ENCODE measurements around the gene JMJD1C. TPM values are rescaled to one million over a fixed set of nuclear protein-coding genes. Genes with fewer than 3 reads are reported as not detected.

JMJD1C gene
- total RNA-seq, 1 experiment from 2014 or later = 180 TPM

DNA sequence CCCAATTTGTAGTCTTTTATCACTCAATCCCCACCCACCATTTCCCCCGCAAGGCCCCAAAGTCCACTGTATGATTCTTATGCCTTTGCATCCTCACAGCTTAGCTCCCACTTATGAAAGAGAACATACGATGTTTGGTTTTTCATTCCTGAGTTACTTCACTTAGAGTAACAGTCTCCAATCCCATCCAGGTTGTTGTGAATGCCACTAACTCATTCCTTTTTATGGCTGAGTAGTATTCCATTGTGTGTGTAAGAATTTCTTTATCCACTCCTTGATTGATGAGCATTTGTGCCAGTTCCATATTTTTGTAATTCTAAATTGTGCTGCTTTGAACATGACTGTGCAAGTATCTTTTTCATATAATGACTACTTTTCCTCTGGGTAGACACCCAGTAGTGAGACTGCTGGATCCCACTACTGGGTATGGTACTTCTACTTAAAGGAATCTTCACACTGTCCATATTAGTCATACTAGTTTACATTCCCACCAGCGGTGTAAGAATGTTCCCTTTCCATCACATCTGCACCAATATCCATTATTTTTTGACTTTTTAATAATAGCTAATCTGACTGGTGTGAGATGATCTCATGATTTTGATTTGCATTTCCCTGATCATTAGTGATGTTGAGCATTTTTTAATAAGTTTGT lies 152.6 kb downstream of the JMJD1C start:
- Mint-ChIP-seq H3K4me3 (no peak overlapping the region), H3K36me3 (no peaks in the 10 kb centered on the region), H3K4me1 (peaks cover 8% of the 10 kb centered on the region), H3K27me3 (ENCODE audit: low read depth) (no peaks in the 10 kb centered on the region), H3K27ac (no peak overlapping the region), H3K9me3 (no peaks in the 10 kb centered on the region)
- ChIA-PET POLR2A (no interaction called here), CTCF (no interaction called here)
- TF ChIP-seq, protein P1, sequence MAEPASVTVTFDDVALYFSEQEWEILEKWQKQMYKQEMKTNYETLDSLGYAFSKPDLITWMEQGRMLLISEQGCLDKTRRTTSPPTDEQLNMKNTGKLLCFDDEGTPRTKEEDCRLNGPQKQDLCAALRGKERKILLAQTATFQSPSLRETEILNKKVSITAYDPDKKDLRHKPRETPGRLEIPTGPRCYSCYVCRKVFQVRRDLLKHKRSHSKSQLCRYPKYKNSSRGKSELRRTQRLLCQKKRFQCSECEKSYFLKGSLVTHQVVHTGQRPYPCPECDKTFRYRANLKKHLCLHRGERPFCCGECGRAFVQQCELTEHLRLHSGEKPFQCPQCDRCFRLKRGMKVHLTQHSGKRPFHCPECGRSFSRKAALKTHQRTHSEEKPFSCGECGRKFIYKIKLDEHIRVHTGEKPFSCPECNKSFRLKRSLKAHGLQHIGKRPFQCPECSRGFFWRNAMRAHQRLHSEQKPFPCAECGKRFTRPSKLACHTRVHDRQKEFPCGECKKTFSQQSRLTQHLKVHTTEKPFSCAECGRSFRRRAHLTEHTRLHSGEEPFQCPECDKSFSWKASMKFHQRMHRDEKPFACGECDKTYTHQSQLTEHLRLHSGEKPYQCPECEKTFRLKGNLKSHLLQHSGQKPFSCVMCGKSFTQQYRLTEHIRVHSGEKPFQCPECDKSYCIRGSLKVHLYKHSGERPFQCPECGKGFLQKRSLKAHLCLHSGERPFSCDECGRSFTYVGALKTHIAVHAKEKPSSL (CRISPR knock-in tag; conservative IDR thresholded peaks at IDR 0.05) = no peak
- no peak for TF ChIP-seq GTF2I (CRISPR knock-in tag; conservative IDR thresholded peaks at IDR 0.05)
- no peak for DNase-seq (ENCODE audit: low spot score)
- ATAC-seq = no peak

DNA sequence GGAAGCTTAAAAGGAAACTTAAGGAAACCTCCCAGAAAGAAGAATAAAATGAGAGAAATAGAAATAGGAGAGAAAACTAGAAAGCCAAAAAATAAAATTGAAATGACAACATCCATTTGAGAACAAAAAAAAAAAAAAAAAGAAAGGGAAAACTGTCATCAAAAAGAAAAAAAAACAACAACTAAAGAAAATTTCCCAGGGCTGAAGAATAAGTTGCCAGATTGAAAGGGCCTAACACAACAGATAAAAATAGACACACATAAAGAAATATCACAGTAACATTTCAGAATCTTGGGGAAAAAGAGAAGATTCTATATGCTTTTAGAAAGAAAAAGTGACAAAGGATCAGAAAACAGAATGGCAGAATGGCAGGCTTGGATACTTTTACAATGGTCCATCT lies 157.1 kb downstream of the JMJD1C start:
- POLR2A ChIA-PET = no interaction called here
- Mint-ChIP-seq H3K9me3 (no peaks in the 10 kb centered on the region), H3K4me1 (peaks cover under 1% of the 10 kb centered on the region; the same call in 1 of the 2 replicates), H3K36me3 (no peaks in the 10 kb centered on the region), H3K27ac (no peak overlapping the region), H3K27me3 (ENCODE audit: low read depth) (no peaks in the 10 kb centered on the region), H3K4me3 (no peak overlapping the region)
- no peak for DNase-seq (ENCODE audit: low spot score)
- no peak for TF ChIP-seq CREM (CRISPR knock-in tag; IDR thresholded peaks at IDR 0.05)
- TF ChIP-seq, protein P2, sequence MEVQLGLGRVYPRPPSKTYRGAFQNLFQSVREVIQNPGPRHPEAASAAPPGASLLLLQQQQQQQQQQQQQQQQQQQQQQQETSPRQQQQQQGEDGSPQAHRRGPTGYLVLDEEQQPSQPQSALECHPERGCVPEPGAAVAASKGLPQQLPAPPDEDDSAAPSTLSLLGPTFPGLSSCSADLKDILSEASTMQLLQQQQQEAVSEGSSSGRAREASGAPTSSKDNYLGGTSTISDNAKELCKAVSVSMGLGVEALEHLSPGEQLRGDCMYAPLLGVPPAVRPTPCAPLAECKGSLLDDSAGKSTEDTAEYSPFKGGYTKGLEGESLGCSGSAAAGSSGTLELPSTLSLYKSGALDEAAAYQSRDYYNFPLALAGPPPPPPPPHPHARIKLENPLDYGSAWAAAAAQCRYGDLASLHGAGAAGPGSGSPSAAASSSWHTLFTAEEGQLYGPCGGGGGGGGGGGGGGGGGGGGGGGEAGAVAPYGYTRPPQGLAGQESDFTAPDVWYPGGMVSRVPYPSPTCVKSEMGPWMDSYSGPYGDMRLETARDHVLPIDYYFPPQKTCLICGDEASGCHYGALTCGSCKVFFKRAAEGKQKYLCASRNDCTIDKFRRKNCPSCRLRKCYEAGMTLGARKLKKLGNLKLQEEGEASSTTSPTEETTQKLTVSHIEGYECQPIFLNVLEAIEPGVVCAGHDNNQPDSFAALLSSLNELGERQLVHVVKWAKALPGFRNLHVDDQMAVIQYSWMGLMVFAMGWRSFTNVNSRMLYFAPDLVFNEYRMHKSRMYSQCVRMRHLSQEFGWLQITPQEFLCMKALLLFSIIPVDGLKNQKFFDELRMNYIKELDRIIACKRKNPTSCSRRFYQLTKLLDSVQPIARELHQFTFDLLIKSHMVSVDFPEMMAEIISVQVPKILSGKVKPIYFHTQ (CRISPR knock-in tag; IDR thresholded peaks at IDR 0.05) = no peak
- no peak for TF ChIP-seq ATF1 (CRISPR knock-in tag; IDR thresholded peaks at IDR 0.05)
- no peak for TF ChIP-seq SP1 (CRISPR knock-in tag; conservative IDR thresholded peaks at IDR 0.05)
- no peak for TF ChIP-seq ZNF671 (CRISPR knock-in tag; IDR thresholded peaks at IDR 0.05)
- TF ChIP-seq GRHL2 (CRISPR knock-in tag; IDR thresholded peaks at IDR 0.05; ENCODE audit: insufficient replicate concordance, severe bottlenecking) = no peak
- no peak for ATAC-seq
- CTCF ChIA-PET = interaction anchor here (0.6 kb wide), 1 partner anchor 325 kb away, joined by 6 read pairs; no protein-coding TSS in a partner anchor

DNA sequence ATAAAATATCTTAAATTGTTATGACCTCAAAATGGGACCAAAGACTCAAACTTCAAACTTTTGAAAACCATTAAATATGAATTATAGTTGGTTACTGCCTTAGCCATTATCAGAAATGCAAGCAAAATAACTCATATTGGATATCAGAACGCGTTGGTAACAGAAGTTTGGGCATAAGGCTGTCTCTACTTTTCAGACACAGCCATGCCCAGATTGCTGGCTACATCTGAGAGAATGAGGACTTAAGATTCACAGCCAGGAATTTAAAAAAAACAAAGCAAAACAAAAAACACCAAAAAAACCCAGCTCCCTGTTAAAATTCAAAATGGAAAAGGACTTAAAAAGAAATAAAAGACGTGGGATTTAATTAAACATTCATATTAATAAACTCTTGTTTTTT lies 161.6 kb downstream of the JMJD1C start:
- no peak for DNase-seq (ENCODE audit: low spot score)
- ChIA-PET POLR2A (no interaction called here), CTCF (no interaction called here)
- Mint-ChIP-seq H3K4me1 (peaks cover 11% of the 10 kb centered on the region), H3K36me3 (no peaks in the 10 kb centered on the region), H3K27me3 (ENCODE audit: low read depth) (no peaks in the 10 kb centered on the region), H3K9me3 (no peaks in the 10 kb centered on the region), H3K27ac (no peak overlapping the region), H3K4me3 (no peak overlapping the region)
- no peak for ATAC-seq
- TF ChIP-seq, protein P3, sequence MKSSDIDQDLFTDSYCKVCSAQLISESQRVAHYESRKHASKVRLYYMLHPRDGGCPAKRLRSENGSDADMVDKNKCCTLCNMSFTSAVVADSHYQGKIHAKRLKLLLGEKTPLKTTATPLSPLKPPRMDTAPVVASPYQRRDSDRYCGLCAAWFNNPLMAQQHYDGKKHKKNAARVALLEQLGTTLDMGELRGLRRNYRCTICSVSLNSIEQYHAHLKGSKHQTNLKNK (CRISPR knock-in tag; IDR thresholded peaks at IDR 0.05) = no peak
- TF ChIP-seq FOXP1 (CRISPR knock-in tag; IDR thresholded peaks at IDR 0.05; ENCODE audit: borderline replicate concordance) (no peak), ZNF219 (CRISPR knock-in tag; IDR thresholded peaks at IDR 0.05; ENCODE audit: borderline replicate concordance) (no peak), GABPB1 (CRISPR knock-in tag; IDR thresholded peaks at IDR 0.05) (no peak)
- TF ChIP-seq, protein P4, sequence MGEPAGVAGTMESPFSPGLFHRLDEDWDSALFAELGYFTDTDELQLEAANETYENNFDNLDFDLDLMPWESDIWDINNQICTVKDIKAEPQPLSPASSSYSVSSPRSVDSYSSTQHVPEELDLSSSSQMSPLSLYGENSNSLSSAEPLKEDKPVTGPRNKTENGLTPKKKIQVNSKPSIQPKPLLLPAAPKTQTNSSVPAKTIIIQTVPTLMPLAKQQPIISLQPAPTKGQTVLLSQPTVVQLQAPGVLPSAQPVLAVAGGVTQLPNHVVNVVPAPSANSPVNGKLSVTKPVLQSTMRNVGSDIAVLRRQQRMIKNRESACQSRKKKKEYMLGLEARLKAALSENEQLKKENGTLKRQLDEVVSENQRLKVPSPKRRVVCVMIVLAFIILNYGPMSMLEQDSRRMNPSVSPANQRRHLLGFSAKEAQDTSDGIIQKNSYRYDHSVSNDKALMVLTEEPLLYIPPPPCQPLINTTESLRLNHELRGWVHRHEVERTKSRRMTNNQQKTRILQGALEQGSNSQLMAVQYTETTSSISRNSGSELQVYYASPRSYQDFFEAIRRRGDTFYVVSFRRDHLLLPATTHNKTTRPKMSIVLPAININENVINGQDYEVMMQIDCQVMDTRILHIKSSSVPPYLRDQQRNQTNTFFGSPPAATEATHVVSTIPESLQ (CRISPR knock-in tag; IDR thresholded peaks at IDR 0.05) = no peak
- TF ChIP-seq, protein P5, sequence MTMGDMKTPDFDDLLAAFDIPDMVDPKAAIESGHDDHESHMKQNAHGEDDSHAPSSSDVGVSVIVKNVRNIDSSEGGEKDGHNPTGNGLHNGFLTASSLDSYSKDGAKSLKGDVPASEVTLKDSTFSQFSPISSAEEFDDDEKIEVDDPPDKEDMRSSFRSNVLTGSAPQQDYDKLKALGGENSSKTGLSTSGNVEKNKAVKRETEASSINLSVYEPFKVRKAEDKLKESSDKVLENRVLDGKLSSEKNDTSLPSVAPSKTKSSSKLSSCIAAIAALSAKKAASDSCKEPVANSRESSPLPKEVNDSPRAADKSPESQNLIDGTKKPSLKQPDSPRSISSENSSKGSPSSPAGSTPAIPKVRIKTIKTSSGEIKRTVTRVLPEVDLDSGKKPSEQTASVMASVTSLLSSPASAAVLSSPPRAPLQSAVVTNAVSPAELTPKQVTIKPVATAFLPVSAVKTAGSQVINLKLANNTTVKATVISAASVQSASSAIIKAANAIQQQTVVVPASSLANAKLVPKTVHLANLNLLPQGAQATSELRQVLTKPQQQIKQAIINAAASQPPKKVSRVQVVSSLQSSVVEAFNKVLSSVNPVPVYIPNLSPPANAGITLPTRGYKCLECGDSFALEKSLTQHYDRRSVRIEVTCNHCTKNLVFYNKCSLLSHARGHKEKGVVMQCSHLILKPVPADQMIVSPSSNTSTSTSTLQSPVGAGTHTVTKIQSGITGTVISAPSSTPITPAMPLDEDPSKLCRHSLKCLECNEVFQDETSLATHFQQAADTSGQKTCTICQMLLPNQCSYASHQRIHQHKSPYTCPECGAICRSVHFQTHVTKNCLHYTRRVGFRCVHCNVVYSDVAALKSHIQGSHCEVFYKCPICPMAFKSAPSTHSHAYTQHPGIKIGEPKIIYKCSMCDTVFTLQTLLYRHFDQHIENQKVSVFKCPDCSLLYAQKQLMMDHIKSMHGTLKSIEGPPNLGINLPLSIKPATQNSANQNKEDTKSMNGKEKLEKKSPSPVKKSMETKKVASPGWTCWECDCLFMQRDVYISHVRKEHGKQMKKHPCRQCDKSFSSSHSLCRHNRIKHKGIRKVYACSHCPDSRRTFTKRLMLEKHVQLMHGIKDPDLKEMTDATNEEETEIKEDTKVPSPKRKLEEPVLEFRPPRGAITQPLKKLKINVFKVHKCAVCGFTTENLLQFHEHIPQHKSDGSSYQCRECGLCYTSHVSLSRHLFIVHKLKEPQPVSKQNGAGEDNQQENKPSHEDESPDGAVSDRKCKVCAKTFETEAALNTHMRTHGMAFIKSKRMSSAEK (CRISPR knock-in tag; IDR thresholded peaks at IDR 0.05; ENCODE audit: borderline replicate concordance) = no peak
- TF ChIP-seq, protein P6, sequence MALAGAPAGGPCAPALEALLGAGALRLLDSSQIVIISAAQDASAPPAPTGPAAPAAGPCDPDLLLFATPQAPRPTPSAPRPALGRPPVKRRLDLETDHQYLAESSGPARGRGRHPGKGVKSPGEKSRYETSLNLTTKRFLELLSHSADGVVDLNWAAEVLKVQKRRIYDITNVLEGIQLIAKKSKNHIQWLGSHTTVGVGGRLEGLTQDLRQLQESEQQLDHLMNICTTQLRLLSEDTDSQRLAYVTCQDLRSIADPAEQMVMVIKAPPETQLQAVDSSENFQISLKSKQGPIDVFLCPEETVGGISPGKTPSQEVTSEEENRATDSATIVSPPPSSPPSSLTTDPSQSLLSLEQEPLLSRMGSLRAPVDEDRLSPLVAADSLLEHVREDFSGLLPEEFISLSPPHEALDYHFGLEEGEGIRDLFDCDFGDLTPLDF (CRISPR knock-in tag; IDR thresholded peaks at IDR 0.05) = no peak
- TF ChIP-seq, protein P2 (CRISPR knock-in tag; IDR thresholded peaks at IDR 0.05) = no peak
